ENCODE results near the gene ACRBP. TPM values are rescaled to one million over a fixed set of nuclear protein-coding genes. Genes with fewer than 3 reads are reported as not detected.
A peak's percentile ranks its signal among the peaks of the same experiment; 100 is the strongest.

The ACRBP gene
- total and polyA plus RNA-seq, 4 donors, result 0.39 to 1.5 (median 0.65) TPM

- Histone ChIP-seq H3K4me1 (ENCODE audit: control insufficient read depth in 4 of 4, insufficient read depth in 4 of 4, low read length in 3 of 4) (peaks cover 0 to 15% (median 4%) of the 10 kb centered on the region in 4 donors), H3K36me3 (ENCODE audit: control insufficient read depth in 4 of 4, insufficient read depth in 3 of 4, low read depth in 1 of 4, low read length in 3 of 4) (peaks cover 1 to 41% (median 32%) of the 10 kb centered on the region in 4 donors), H3K4me3 (ENCODE audit: low read depth in 1 of 3, low read length in 3 of 3) (no peak overlapping the region), H3K27me3 (ENCODE audit: control insufficient read depth in 4 of 4, insufficient read depth in 4 of 4, low read length in 3 of 4) (no peaks in the 10 kb centered on the region), H3K9me3 (ENCODE audit: control insufficient read depth in 4 of 4, low read length in 3 of 4) (no peaks in the 10 kb centered on the region), H3K27ac (ENCODE audit: low read depth in 1 of 2, low read length in 2 of 2) (no peak overlapping the region), H3K9ac (ENCODE audit: low read depth in 1 of 2, low read length in 2 of 2) (no peak overlapping the region)
- TF ChIP-seq ZBTB33 (IDR thresholded peaks at IDR 0.05), result no peak
- TF ChIP-seq ATF3 (IDR thresholded peaks at IDR 0.05), result no peak
- TF ChIP-seq RXRA (IDR thresholded peaks at IDR 0.05), result no peak
- no peak for TF ChIP-seq HNF4G (IDR thresholded peaks at IDR 0.05)
- no peak for TF ChIP-seq EGR1 (IDR thresholded peaks at IDR 0.05; ENCODE audit: low read depth in 2 of 2)
- no peak for TF ChIP-seq GABPA (IDR thresholded peaks at IDR 0.05 in 1 of 2, conservative IDR thresholded peaks at IDR 0.05 in 1 of 2)
- TF ChIP-seq HNF4A (conservative IDR thresholded peaks at IDR 0.05), result no peak
- TF ChIP-seq YY1 (IDR thresholded peaks at IDR 0.05), result no peak
- TF ChIP-seq CTCF (IDR thresholded peaks at IDR 0.05; ENCODE audit: low read depth, low read length, missing input control), result no peak
- no peak for TF ChIP-seq RAD21 (IDR thresholded peaks at IDR 0.05)
- no peak for DNase-seq (ENCODE audit: low spot score)
- 92% methylated on average over 8 of the region's 8 CpGs for WGBS
These were observed 3.6 kb upstream of the ACRBP start for GRCh38 chr12:6650832-6651231.

- peaks cover 0 to 4% (median 0%) of the 10 kb centered on the region in 4 donors for H3K4me1 ChIP-seq (ENCODE audit: control insufficient read depth in 4 of 4, insufficient read depth in 4 of 4, low read length in 3 of 4)
- H3K27ac ChIP-seq (ENCODE audit: low read depth in 1 of 2, low read length in 2 of 2), result peak overlapping the region in 1 of 2 donors; percentile 46
- H3K9me3 ChIP-seq (ENCODE audit: control insufficient read depth in 4 of 4, low read length in 3 of 4), result peaks cover 6 to 22% (median 9%) of the 10 kb centered on the region in 4 donors
- peaks cover 0 to 23% (median 10%) of the 10 kb centered on the region in 4 donors for H3K36me3 ChIP-seq (ENCODE audit: control insufficient read depth in 4 of 4, insufficient read depth in 3 of 4, low read depth in 1 of 4, low read length in 3 of 4)
- WGBS, result 68% methylated on average over 28 of the region's 28 CpGs
- H3K27me3 ChIP-seq (ENCODE audit: control insufficient read depth in 4 of 4, insufficient read depth in 4 of 4, low read length in 3 of 4), result no peaks in the 10 kb centered on the region
- peak overlapping the region; percentile 18 to 64 (median 45) for H3K4me3 ChIP-seq (ENCODE audit: low read depth in 1 of 3, low read length in 3 of 3)
- peak overlapping the region; percentile 59 to 67 for H3K9ac ChIP-seq (ENCODE audit: low read depth in 1 of 2, low read length in 2 of 2)
- DNase-seq (ENCODE audit: low spot score), result no peak
- TF ChIP-seq TAF1 (conservative IDR thresholded peaks at IDR 0.05), result no peak
- no peak for TF ChIP-seq FOXA1 (IDR thresholded peaks at IDR 0.05)
- no peak for TF ChIP-seq YY1 (IDR thresholded peaks at IDR 0.05)
- TF ChIP-seq GABPA (IDR thresholded peaks at IDR 0.05 in 1 of 2, conservative IDR thresholded peaks at IDR 0.05 in 1 of 2), result no peak
- no peak for TF ChIP-seq NR2F2 (IDR thresholded peaks at IDR 0.05)
- TF ChIP-seq REST (IDR thresholded peaks at IDR 0.05), result no peak
- TF ChIP-seq HNF4G (IDR thresholded peaks at IDR 0.05), result no peak
- TF ChIP-seq RXRA (IDR thresholded peaks at IDR 0.05), result no peak
- TF ChIP-seq HNF4A (conservative IDR thresholded peaks at IDR 0.05), result no peak
- TF ChIP-seq FOXA2 (IDR thresholded peaks at IDR 0.05), result no peak
These were observed 753 bp downstream of the ACRBP start for GRCh38 chr12:6646276-6647082.
